ENCODE measurements around the gene ANTKMT. TPM values are rescaled to one million over a fixed set of nuclear protein-coding genes. Genes with fewer than 3 reads are reported as not detected.
A peak's percentile ranks its signal among the peaks of the same experiment; 100 is the strongest.

ANTKMT gene
- total RNA-seq, 4 donors from 2014 or later, result 13.0 to 29.4 (median 23.8) TPM

DNA sequence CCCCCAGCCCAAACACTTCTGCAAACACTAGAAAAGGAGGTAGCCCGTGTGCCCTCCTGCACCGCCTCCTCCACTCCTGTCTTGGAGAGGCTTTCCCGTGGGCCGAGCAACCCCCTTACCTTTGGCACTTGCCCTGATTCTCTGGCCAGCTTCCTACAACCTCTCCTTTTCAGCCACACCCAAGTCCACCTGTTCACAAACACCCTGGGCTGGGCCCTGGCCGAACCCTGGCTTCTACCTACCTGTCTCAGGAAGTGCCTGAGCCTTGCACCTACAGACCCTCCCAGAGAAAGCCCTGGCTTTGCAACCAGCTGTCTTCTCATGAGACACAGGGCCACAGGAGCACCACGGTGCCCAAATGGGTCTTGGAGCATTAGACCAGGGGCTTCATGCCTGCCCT is 2.0 kb upstream of the ANTKMT start:
- Histone ChIP-seq H3K9me3 (no peaks in the 10 kb centered on the region), H3K27ac (no peak overlapping the region), H3K36me3 (no peaks in the 10 kb centered on the region), H3K27me3 (peaks cover 36% of the 10 kb centered on the region), H3K4me3 (no peak overlapping the region), H3K4me1 (peaks cover 48% of the 10 kb centered on the region)
- no peak for DNase-seq (ENCODE audit: low spot score in 2 of 2)
- WGBS, result 73% methylated on average over 6 of the region's 6 CpGs
- no peak for TF ChIP-seq POLR2A (IDR thresholded peaks at IDR 0.05)
- no peak for TF ChIP-seq EP300 (IDR thresholded peaks at IDR 0.05)
- TF ChIP-seq POLR2AphosphoS5 (IDR thresholded peaks at IDR 0.05), result no peak
- no peak for TF ChIP-seq CTCF (IDR thresholded peaks at IDR 0.05)

GRCh38 chr16:719815-720446 is 1.0 kb upstream of the ANTKMT start:
- H3K27ac ChIP-seq, result no peak overlapping the region
- WGBS, result 10% methylated on average over 12 of the region's 16 CpGs
- no peak for TF ChIP-seq EP300 (IDR thresholded peaks at IDR 0.05)
- TF ChIP-seq CTCF (IDR thresholded peaks at IDR 0.05), result no peak
- TF ChIP-seq POLR2A (IDR thresholded peaks at IDR 0.05), result no peak
- no peak for TF ChIP-seq POLR2AphosphoS5 (IDR thresholded peaks at IDR 0.05)
- peaks cover 41% of the 10 kb centered on the region for H3K4me1 ChIP-seq
- H3K9me3 ChIP-seq, result no peaks in the 10 kb centered on the region
- peaks cover 29% of the 10 kb centered on the region for H3K27me3 ChIP-seq
- no peak for DNase-seq (ENCODE audit: low spot score in 2 of 2)
- H3K36me3 ChIP-seq, result no peaks in the 10 kb centered on the region
- H3K4me3 ChIP-seq, result peak overlapping the region; percentile 66

DNA sequence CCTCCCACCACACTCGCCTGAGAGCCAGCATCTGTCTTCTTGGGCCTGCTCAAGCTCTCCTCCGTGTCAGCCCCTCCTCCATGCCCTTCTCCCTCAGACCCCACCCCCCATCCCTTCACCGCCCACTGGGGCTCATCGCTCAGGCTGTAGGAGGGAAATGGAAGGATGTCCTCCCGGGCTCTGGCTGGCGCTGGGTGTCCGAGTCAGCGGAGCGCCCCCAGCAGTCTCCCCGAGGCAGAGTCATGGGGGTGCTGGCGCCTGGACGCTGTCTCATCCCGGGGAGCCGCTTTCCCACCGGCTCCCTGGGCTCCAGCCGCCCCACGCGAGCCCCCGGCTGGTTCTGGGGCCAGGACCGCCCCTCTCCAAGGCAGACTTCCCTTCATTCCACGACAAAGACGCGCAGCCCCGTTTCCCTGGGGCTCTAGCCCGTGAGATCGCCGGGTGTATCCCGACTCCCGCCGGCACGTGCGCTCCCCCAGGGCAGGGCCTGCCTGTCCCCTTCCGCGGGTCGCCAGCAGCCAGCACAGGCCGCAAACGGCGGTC is 428 bp upstream of the ANTKMT start:
- DNase-seq (ENCODE audit: low spot score in 2 of 2), result no peak
- H3K4me3 ChIP-seq, result peak overlapping the region; percentile 66
- H3K9me3 ChIP-seq, result no peaks in the 10 kb centered on the region
- TF ChIP-seq POLR2AphosphoS5 (IDR thresholded peaks at IDR 0.05), result no peak
- no peak for TF ChIP-seq POLR2A (IDR thresholded peaks at IDR 0.05)
- TF ChIP-seq CTCF (IDR thresholded peaks at IDR 0.05), result no peak
- TF ChIP-seq EP300 (IDR thresholded peaks at IDR 0.05), result no peak
- WGBS, result 2% methylated on average over 11 of the region's 38 CpGs
- H3K27me3 ChIP-seq, result peaks cover 28% of the 10 kb centered on the region
- peak overlapping the region; percentile 49 for H3K27ac ChIP-seq
- H3K36me3 ChIP-seq, result no peaks in the 10 kb centered on the region
- peaks cover 37% of the 10 kb centered on the region for H3K4me1 ChIP-seq

DNA sequence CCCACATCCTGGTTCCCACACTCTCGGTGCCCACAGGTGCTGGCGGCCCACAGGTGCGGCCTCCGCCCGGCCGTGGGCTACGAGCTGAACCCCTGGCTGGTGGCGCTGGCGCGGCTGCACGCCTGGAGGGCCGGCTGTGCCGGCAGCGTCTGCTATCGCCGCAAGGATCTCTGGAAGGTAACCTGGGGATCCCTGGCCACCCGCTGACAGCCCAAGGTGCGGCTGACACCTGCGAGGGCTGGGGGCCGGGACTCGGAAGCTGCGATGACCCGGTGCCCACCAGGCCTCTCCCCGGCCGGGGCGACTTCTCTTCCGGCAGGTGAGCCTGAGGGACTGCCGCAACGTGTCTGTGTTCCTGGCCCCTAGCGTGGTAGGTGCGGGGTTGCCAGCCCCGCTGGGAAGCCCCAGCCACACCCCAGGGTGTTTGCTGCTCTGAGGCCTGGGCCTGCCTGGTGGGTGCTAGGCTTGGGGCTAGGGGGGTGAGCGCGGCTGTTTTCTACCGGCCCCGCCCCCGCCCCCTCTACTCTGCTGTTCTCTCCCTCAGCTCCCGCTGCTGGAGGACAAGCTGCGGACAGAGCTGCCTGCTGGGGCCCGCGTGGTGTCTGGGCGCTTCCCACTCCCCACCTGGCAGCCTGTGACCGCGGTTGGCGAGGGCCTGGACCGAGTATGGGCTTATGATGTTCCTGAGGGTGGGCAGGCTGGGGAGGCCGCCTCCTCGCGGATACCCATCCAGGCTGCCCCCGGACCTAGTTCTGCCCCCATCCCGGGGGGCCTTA is 1.0 kb downstream of the ANTKMT start:
- no peak overlapping the region for H3K27ac ChIP-seq
- peaks cover 37% of the 10 kb centered on the region for H3K4me1 ChIP-seq
- no peaks in the 10 kb centered on the region for H3K9me3 ChIP-seq
- DNase-seq (ENCODE audit: low spot score in 2 of 2), result no peak
- TF ChIP-seq EP300 (IDR thresholded peaks at IDR 0.05) (no peak), POLR2A (IDR thresholded peaks at IDR 0.05) (no peak), POLR2AphosphoS5 (IDR thresholded peaks at IDR 0.05) (no peak), CTCF (IDR thresholded peaks at IDR 0.05) (no peak)
- peak overlapping the region; percentile 66 for H3K4me3 ChIP-seq
- WGBS, result 30% methylated on average over 8 of the region's 51 CpGs
- peaks cover 28% of the 10 kb centered on the region for H3K27me3 ChIP-seq
- H3K36me3 ChIP-seq, result no peaks in the 10 kb centered on the region
